Osteocyte (in vitro differentiated cells): ENCODE results near the gene NPAS2. TPM values are rescaled to one million over a fixed set of nuclear protein-coding genes. Genes with fewer than 3 reads are reported as not detected.

Experiments used
- DNase-seq: peaks from one replicate; pipeline ENCODE4 v3.0.0; 2021; ENCODE audit warnings: mixed read lengths; ENCODE audit not compliant: unreplicated experiment; ENCODE audit errors: extremely low spot score
- H3K27ac Mint-ChIP-seq: one replicate; pipeline ENCODE4 v1.8.0; 2021; ENCODE audit warnings: mild to moderate bottlenecking, mixed read lengths; ENCODE audit not compliant: unreplicated experiment
- H3K27me3 Mint-ChIP-seq: one replicate; pipeline ENCODE4 v1.8.0; 2021; ENCODE audit warnings: mixed read lengths; ENCODE audit not compliant: unreplicated experiment
- H3K36me3 Mint-ChIP-seq: one replicate; pipeline ENCODE4 v1.8.0; 2021; ENCODE audit warnings: mixed read lengths; ENCODE audit not compliant: unreplicated experiment
- H3K4me1 Mint-ChIP-seq: one replicate; pipeline ENCODE4 v1.8.0; 2021; ENCODE audit warnings: mixed read lengths; ENCODE audit not compliant: unreplicated experiment
- H3K4me3 Mint-ChIP-seq: one replicate; pipeline ENCODE4 v1.8.0; 2021; ENCODE audit warnings: mild to moderate bottlenecking, moderate library complexity, mixed read lengths; ENCODE audit not compliant: unreplicated experiment
- H3K9me3 Mint-ChIP-seq: one replicate; pipeline ENCODE4 v1.8.0; 2021; ENCODE audit warnings: mixed read lengths; ENCODE audit not compliant: unreplicated experiment
- CTCF ChIP-seq: fragments of 200-600 bp; sonication (generic); IDR thresholded peaks from 2 replicates; pipeline ENCODE4 v1.5.0; 2021; ENCODE audit warnings: antibody characterized with exemption, mild to moderate bottlenecking, moderate library complexity
- total RNA-seq: library from RNA; stranded (reverse); gene quantifications from 2 replicates; pipeline ENCODE4 v1.2.1, GENCODE V29; 2021

Gene NPAS2
- total RNA-seq, 1 donor from 2014 or later: 16.6 TPM

GRCh38 chr2:100852447-100852846, 32.5 kb downstream of the NPAS2 start:
- peaks cover 3% of the 10 kb centered on the region for H3K36me3 Mint-ChIP-seq
- no peaks in the 10 kb centered on the region for H3K9me3 Mint-ChIP-seq
- peaks cover 11% of the 10 kb centered on the region for H3K4me1 Mint-ChIP-seq
- no peak overlapping the region for H3K27ac Mint-ChIP-seq
- no peaks in the 10 kb centered on the region for H3K27me3 Mint-ChIP-seq
- H3K4me3 Mint-ChIP-seq: no peak overlapping the region
- no peak for DNase-seq
- no peak for TF ChIP-seq CTCF

GRCh38 chr2:100852999-100853908, 33.3 kb downstream of the NPAS2 start:
- Mint-ChIP-seq H3K4me1 (peaks cover 19% of the 10 kb centered on the region), H3K9me3 (no peaks in the 10 kb centered on the region), H3K27ac (no peak overlapping the region), H3K36me3 (peaks cover 3% of the 10 kb centered on the region), H3K27me3 (no peaks in the 10 kb centered on the region), H3K4me3 (no peak overlapping the region)
- TF ChIP-seq CTCF: no peak
- DNase-seq: no peak

GRCh38 chr2:100853909-100854810, 34.2 kb downstream of the NPAS2 start:
- Mint-ChIP-seq H3K4me3 (no peak overlapping the region), H3K36me3 (peaks cover 5% of the 10 kb centered on the region), H3K27me3 (no peaks in the 10 kb centered on the region), H3K27ac (no peak overlapping the region), H3K4me1 (peaks cover 21% of the 10 kb centered on the region), H3K9me3 (no peaks in the 10 kb centered on the region)
- no peak for TF ChIP-seq CTCF
- no peak for DNase-seq

- Mint-ChIP-seq H3K4me3 (no peak overlapping the region), H3K36me3 (peaks cover 5% of the 10 kb centered on the region), H3K27me3 (no peaks in the 10 kb centered on the region), H3K9me3 (no peaks in the 10 kb centered on the region), H3K4me1 (peaks cover 21% of the 10 kb centered on the region), H3K27ac (no peak overlapping the region)
- no peak for TF ChIP-seq CTCF
- DNase-seq: no peak
These were observed 35.1 kb downstream of the NPAS2 start for GRCh38 chr2:100855084-100855483.

- Mint-ChIP-seq H3K27ac (no peak overlapping the region), H3K36me3 (peaks cover 3% of the 10 kb centered on the region), H3K4me3 (no peak overlapping the region), H3K9me3 (no peaks in the 10 kb centered on the region), H3K4me1 (peaks cover 19% of the 10 kb centered on the region), H3K27me3 (no peaks in the 10 kb centered on the region)
- TF ChIP-seq CTCF: no peak
- no peak for DNase-seq
These were observed 35.7 kb downstream of the NPAS2 start for GRCh38 chr2:100855606-100856005.
